H9 (cell line): ENCODE measurements around the gene SYK. TPM values are rescaled to one million over a fixed set of nuclear protein-coding genes. Genes with fewer than 3 reads are reported as not detected.

Experiments used
- DNase-seq: peaks from one replicate; pipeline ENCODE4 v3.0.0-alpha.2; 2017
- H2AFZ ChIP-seq: one replicate; pipeline ENCODE4 v1.6.1; 2013; ENCODE audit warnings: mild to moderate bottlenecking, low read length, control low read depth, moderate library complexity
- H2AK5ac ChIP-seq: 2 replicates; pipeline ENCODE4 v1.6.1; 2013; ENCODE audit warnings: low read length, control low read depth, mixed read lengths; ENCODE audit not compliant: insufficient read length
- H2BK120ac ChIP-seq: one replicate; pipeline ENCODE4 v1.6.1; 2013; ENCODE audit warnings: low read depth, mild to moderate bottlenecking, low read length, control low read depth, inconsistent platforms; ENCODE audit not compliant: poor library complexity, severe bottlenecking
- H2BK12ac ChIP-seq: 2 replicates; pipeline ENCODE4 v1.6.1; 2013; ENCODE audit warnings: low read length, control low read depth, mixed read lengths, low read depth; ENCODE audit not compliant: insufficient read length
- H2BK15ac ChIP-seq: 2 replicates; pipeline ENCODE4 v1.6.1; 2013; ENCODE audit warnings: low read depth, low read length, control low read depth
- H2BK20ac ChIP-seq: one replicate; pipeline ENCODE4 v1.6.1; 2013; ENCODE audit warnings: low read depth, mild to moderate bottlenecking, low read length, control low read depth, inconsistent platforms; ENCODE audit not compliant: poor library complexity, severe bottlenecking
- H2BK5ac ChIP-seq: 2 replicates; pipeline ENCODE4 v1.6.1; 2013; ENCODE audit warnings: low read length, control low read depth, mixed read lengths; ENCODE audit not compliant: insufficient read length
- H3K14ac ChIP-seq: 2 replicates; pipeline ENCODE4 v1.6.1; 2013; ENCODE audit warnings: low read length, control low read depth; ENCODE audit not compliant: insufficient read depth
- H3K18ac ChIP-seq: 2 replicates; pipeline ENCODE4 v1.6.1; 2013; ENCODE audit warnings: low read depth, mild to moderate bottlenecking, mixed read lengths, low read length, control low read depth; ENCODE audit not compliant: insufficient read length
- H3K23ac ChIP-seq: 2 replicates; pipeline ENCODE4 v1.6.1; 2013; ENCODE audit warnings: low read length, control low read depth, mixed read lengths, low read depth; ENCODE audit not compliant: insufficient read length
- H3K23me2 ChIP-seq: 2 replicates; pipeline ENCODE4 v1.6.1; 2013; ENCODE audit warnings: low read depth, mild to moderate bottlenecking, mixed read lengths, low read length, control low read depth; ENCODE audit not compliant: insufficient read length, poor library complexity, severe bottlenecking
- H3K27ac ChIP-seq: 2 replicates; pipeline ENCODE4 v1.5.1; 2013; ENCODE audit warnings: low read length, control low read depth, mixed read lengths, low read depth; ENCODE audit not compliant: insufficient read length
- H3K27me3 ChIP-seq: 2 replicates; pipeline ENCODE4 v1.6.1; 2013; ENCODE audit warnings: low read length, control low read depth, inconsistent platforms; ENCODE audit not compliant: insufficient read depth
- H3K4ac ChIP-seq: 2 replicates; pipeline ENCODE4 v1.6.1; 2013; ENCODE audit warnings: low read depth, mild to moderate bottlenecking, control low read depth, inconsistent platforms, low read length, moderate library complexity
- H3K4me1 ChIP-seq: 2 replicates; pipeline ENCODE4 v1.6.1; 2013; ENCODE audit warnings: low read length, control low read depth, inconsistent platforms; ENCODE audit not compliant: insufficient read depth
- H3K4me2 ChIP-seq: 2 replicates; pipeline ENCODE4 v1.6.1; 2013; ENCODE audit warnings: low read length, control low read depth, mixed read lengths; ENCODE audit not compliant: insufficient read length, insufficient read depth
- H3K56ac ChIP-seq: 2 replicates; pipeline ENCODE4 v1.6.1; 2013; ENCODE audit warnings: low read depth, mild to moderate bottlenecking, mixed read lengths, low read length, control low read depth; ENCODE audit not compliant: insufficient read length
- H3K79me1 ChIP-seq: 2 replicates; pipeline ENCODE4 v1.6.1; 2013; ENCODE audit warnings: low read depth, mild to moderate bottlenecking, moderate library complexity, low read length, control low read depth, inconsistent platforms; ENCODE audit not compliant: insufficient read depth, poor library complexity, severe bottlenecking
- H3K79me2 ChIP-seq: 2 replicates; pipeline ENCODE4 v1.6.1; 2013; ENCODE audit warnings: low read length, control low read depth, inconsistent platforms; ENCODE audit not compliant: insufficient read depth
- H3K9ac ChIP-seq: 2 replicates; pipeline ENCODE4 v1.6.1; 2013; ENCODE audit warnings: low read length, control low read depth, mixed read lengths; ENCODE audit not compliant: insufficient read length; ENCODE audit errors: extremely low read depth
- H3K9me3 ChIP-seq: one replicate; pipeline ENCODE4 v1.6.1; 2013; ENCODE audit warnings: low read depth, low read length, inconsistent platforms; ENCODE audit not compliant: control insufficient read depth
- H3T11ph ChIP-seq: one replicate; pipeline ENCODE4 v1.6.1; 2013; ENCODE audit warnings: mild to moderate bottlenecking, low read length, control low read depth, inconsistent platforms
- H4K20me1 ChIP-seq: one replicate; pipeline ENCODE4 v1.6.1; 2013; ENCODE audit not compliant: control insufficient read depth, insufficient read length, insufficient read depth
- H4K5ac ChIP-seq: 2 replicates; pipeline ENCODE4 v1.6.1; 2013; ENCODE audit warnings: low read depth, mild to moderate bottlenecking, mixed read lengths, low read length, control low read depth; ENCODE audit not compliant: insufficient read length
- H4K8ac ChIP-seq: replicated peaks from 2 replicates; pipeline ENCODE4 v1.6.1; 2013; ENCODE audit warnings: low read length, control low read depth, mixed read lengths, low read depth; ENCODE audit not compliant: insufficient read length
- H4K91ac ChIP-seq: 2 replicates; pipeline ENCODE4 v1.6.1; 2013; ENCODE audit warnings: low read depth, mild to moderate bottlenecking, moderate library complexity, mixed read lengths, low read length, control low read depth; ENCODE audit not compliant: insufficient read length
- H3K27ac Mint-ChIP-seq, 3 experiments: 2 replicates in 2 of 3; 3 replicates in 1 of 3; pipeline ENCODE4 v1.8.0; 2020 to 2021; ENCODE audit warnings: mixed read lengths in 3 of 3, mild to moderate bottlenecking in 1 of 3, moderate library complexity in 1 of 3
- H3K27me3 Mint-ChIP-seq: 2 replicates; pipeline ENCODE4 v1.8.0; 2021; ENCODE audit warnings: low read depth, mild to moderate bottlenecking, moderate library complexity, mixed read lengths
- H3K36me3 Mint-ChIP-seq, 3 experiments: 2 replicates in 2 of 3; 3 replicates in 1 of 3; pipeline ENCODE4 v1.8.0; 2020 to 2021; ENCODE audit warnings: low read depth in 3 of 3, mixed read lengths in 3 of 3; ENCODE audit not compliant: insufficient read depth in 1 of 3
- H3K4me1 Mint-ChIP-seq, 2 experiments: 2 replicates each; pipeline ENCODE4 v1.8.0; 2020; ENCODE audit warnings: mixed read lengths in 2 of 2
- H3K4me3 Mint-ChIP-seq, 2 experiments: 2 replicates in 1 of 2; 3 replicates in 1 of 2; pipeline ENCODE4 v1.8.0; 2020 to 2021; ENCODE audit warnings: mild to moderate bottlenecking in 2 of 2, mixed read lengths in 2 of 2, moderate library complexity in 1 of 2
- H3K9me3 Mint-ChIP-seq, 2 experiments: 2 replicates in 1 of 2; 3 replicates in 1 of 2; pipeline ENCODE4 v1.8.0; 2020; ENCODE audit warnings: mild to moderate bottlenecking in 2 of 2, mixed read lengths in 2 of 2, moderate library complexity in 1 of 2
- WGBS: extraction: QIAGEN DNeasy Blood & Tissue Kit; methylation state at CpG from one replicate; pipeline ENCODE4 v1.1.7; 2013; ENCODE audit warnings: missing lambda C conversion rate, low lambda C conversion rate, mixed read lengths; ENCODE audit not compliant: insufficient read length; ENCODE audit errors: extremely low coverage; 5-methylcytosine and 5-hydroxymethylcytosine counted together
- total RNA-seq: library from RNA; stranded (reverse); gene quantifications from 2 replicates; pipeline ENCODE4 v1.2.1, GENCODE V29; 2021
- TF ChIP-seq, protein P1 (sequence below): fragments of 200-600 bp; sonication (generic); conservative IDR thresholded peaks from 3 replicates; pipeline ENCODE4 v1.8.0; 2021; ENCODE audit warnings: antibody characterized with exemption, mild to moderate bottlenecking

Gene SYK
- total RNA-seq, 1 experiment from 2014 or later, result 7.9 TPM

DNA sequence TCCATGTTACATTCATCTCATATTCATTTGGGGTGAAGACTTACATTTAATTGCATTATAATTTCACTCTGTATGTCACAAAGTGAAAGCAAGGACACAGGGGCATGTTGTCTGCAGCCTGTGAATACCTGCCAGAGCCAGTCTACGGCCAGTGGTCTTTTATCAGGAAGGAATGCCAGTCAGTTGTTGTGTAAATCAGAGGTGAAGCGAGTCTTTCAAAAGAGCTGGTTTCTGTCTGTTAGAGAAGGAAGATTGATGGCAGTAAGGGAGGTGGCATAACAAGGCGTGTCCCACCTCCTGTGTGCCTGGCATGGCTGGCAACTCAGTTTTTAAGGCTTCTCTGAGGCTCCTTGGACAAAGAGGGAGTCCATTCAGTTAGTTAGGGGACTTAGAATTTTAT is 18.1 kb upstream of the SYK start:
- H3K56ac ChIP-seq, result no peak overlapping the region
- no peaks in the 10 kb centered on the region for H4K20me1 ChIP-seq
- H3K9ac ChIP-seq, result no peak overlapping the region
- H2AFZ ChIP-seq, result no peak overlapping the region
- Mint-ChIP-seq H3K9me3 (no peaks in the 10 kb centered on the region; a peak in 1 of 5 replicates), H3K27ac (peak overlapping the region in 2 of 3 experiments; percentile 74 to 99; a peak in 4 of 7 replicates), H3K4me3 (peak overlapping the region in 1 of 2 experiments; percentile 21; a peak in 1 of 5 replicates), H3K4me1 (peaks cover 47 to 62% of the 10 kb centered on the region in 2 experiments), H3K27me3 (no peaks in the 10 kb centered on the region), H3K36me3 (no peaks in the 10 kb centered on the region; a peak in 1 of 7 replicates)
- H2AK5ac ChIP-seq, result no peak overlapping the region
- WGBS, result no CpG with 5 or more reads among the region's 3 CpGs
- H3K14ac ChIP-seq, result no peak overlapping the region
- no peak overlapping the region for H2BK15ac ChIP-seq
- H4K91ac ChIP-seq, result no peak overlapping the region
- no peak overlapping the region for H2BK20ac ChIP-seq
- no peaks in the 10 kb centered on the region for H3K27me3 ChIP-seq
- no peak overlapping the region for H3K18ac ChIP-seq
- H2BK12ac ChIP-seq, result no peak overlapping the region
- H4K8ac ChIP-seq, result no peak overlapping the region
- H3K23ac ChIP-seq, result no peak overlapping the region
- no peak overlapping the region for H3K4ac ChIP-seq
- H2BK120ac ChIP-seq, result no peak overlapping the region
- H4K5ac ChIP-seq, result no peak overlapping the region
- no peak overlapping the region for H2BK5ac ChIP-seq
- peaks cover 13% of the 10 kb centered on the region; the same call in 1 of the 2 replicates for H3K4me1 ChIP-seq
- no peak overlapping the region for H3T11ph ChIP-seq
- H3K4me2 ChIP-seq, result no peak overlapping the region
- TF ChIP-seq, protein P1, sequence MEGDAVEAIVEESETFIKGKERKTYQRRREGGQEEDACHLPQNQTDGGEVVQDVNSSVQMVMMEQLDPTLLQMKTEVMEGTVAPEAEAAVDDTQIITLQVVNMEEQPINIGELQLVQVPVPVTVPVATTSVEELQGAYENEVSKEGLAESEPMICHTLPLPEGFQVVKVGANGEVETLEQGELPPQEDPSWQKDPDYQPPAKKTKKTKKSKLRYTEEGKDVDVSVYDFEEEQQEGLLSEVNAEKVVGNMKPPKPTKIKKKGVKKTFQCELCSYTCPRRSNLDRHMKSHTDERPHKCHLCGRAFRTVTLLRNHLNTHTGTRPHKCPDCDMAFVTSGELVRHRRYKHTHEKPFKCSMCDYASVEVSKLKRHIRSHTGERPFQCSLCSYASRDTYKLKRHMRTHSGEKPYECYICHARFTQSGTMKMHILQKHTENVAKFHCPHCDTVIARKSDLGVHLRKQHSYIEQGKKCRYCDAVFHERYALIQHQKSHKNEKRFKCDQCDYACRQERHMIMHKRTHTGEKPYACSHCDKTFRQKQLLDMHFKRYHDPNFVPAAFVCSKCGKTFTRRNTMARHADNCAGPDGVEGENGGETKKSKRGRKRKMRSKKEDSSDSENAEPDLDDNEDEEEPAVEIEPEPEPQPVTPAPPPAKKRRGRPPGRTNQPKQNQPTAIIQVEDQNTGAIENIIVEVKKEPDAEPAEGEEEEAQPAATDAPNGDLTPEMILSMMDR, result no peak
- peak overlapping the region; percentile 57 for H3K27ac ChIP-seq
- H3K23me2 ChIP-seq, result no peaks in the 10 kb centered on the region
- no peaks in the 10 kb centered on the region for H3K9me3 ChIP-seq
- H3K79me2 ChIP-seq, result no peaks in the 10 kb centered on the region
- DNase-seq, result peak; percentile 72
- H3K79me1 ChIP-seq, result no peaks in the 10 kb centered on the region
